Measurements from ENCODE around the gene UAP1L1. TPM values are rescaled to one million over a fixed set of nuclear protein-coding genes. Genes with fewer than 3 reads are reported as not detected.
A peak's percentile ranks its signal among the peaks of the same experiment; 100 is the strongest.

Gene UAP1L1
- total and polyA plus RNA-seq, 4 donors, result 0.35 to 2.3 (median 1.7) TPM

DNA sequence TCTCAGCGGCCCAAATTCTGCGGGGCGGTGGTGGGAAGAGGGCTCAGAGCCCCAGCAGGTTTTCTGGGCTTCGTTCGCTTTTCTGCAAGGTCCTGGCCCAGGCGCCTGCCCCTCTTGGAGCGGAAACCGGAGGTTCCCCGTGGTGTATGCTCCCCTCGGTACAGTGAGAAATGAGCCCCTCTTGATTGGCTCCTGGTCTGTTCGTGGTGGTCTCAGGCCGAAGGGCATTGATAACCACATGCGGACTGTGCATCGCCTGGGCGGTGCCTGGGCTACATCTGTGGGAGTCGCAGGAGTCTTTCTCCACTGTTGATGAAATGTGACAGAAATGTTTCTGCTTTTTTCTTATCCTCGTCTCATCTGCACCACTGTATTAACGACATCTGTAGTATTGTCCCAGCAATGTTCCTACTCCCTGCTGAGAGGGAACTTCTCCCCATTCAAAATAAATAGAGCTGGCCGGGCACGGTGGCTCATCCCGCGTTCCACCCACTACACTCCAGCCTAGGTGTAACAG is 10.2 kb downstream of the UAP1L1 start:
- Histone ChIP-seq H3K9ac (ENCODE audit: low read depth in 1 of 2, low read length in 2 of 2) (peak overlapping the region in 1 of 2 donors; percentile 26), H3K36me3 (ENCODE audit: control insufficient read depth in 4 of 4, insufficient read depth in 3 of 4, low read depth in 1 of 4, low read length in 3 of 4) (peaks cover 0 to 15% (median 4%) of the 10 kb centered on the region in 4 donors), H3K9me3 (ENCODE audit: control insufficient read depth in 4 of 4, low read length in 3 of 4) (no peaks in the 10 kb centered on the region), H3K4me3 (ENCODE audit: low read depth in 1 of 3, low read length in 3 of 3) (peak overlapping the region; percentile 27 to 83 (median 51)), H3K4me1 (ENCODE audit: control insufficient read depth in 4 of 4, insufficient read depth in 4 of 4, low read length in 3 of 4) (peaks cover 5 to 20% (median 11%) of the 10 kb centered on the region in 4 donors), H3K27me3 (ENCODE audit: control insufficient read depth in 4 of 4, insufficient read depth in 4 of 4, low read length in 3 of 4) (no peaks in the 10 kb centered on the region), H3K27ac (ENCODE audit: low read depth in 1 of 2, low read length in 2 of 2) (peak overlapping the region; percentile 74 to 79)
- TF ChIP-seq TAF1 (conservative IDR thresholded peaks at IDR 0.05) (no peak), NR2F2 (IDR thresholded peaks at IDR 0.05) (no peak), RAD21 (IDR thresholded peaks at IDR 0.05) (no peak), FOXA1 (IDR thresholded peaks at IDR 0.05) (no peak), FOXA2 (IDR thresholded peaks at IDR 0.05) (no peak), JUND (IDR thresholded peaks at IDR 0.05) (no peak), RXRA (IDR thresholded peaks at IDR 0.05) (no peak), HNF4A (conservative IDR thresholded peaks at IDR 0.05) (no peak), YY1 (IDR thresholded peaks at IDR 0.05) (no peak), SP1 (IDR thresholded peaks at IDR 0.05) (no peak), HNF4G (IDR thresholded peaks at IDR 0.05) (no peak)
- TF ChIP-seq, protein P1, sequence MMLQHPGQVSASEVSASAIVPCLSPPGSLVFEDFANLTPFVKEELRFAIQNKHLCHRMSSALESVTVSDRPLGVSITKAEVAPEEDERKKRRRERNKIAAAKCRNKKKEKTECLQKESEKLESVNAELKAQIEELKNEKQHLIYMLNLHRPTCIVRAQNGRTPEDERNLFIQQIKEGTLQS (IDR thresholded peaks at IDR 0.05), result no peak
- TF ChIP-seq, protein P2, sequence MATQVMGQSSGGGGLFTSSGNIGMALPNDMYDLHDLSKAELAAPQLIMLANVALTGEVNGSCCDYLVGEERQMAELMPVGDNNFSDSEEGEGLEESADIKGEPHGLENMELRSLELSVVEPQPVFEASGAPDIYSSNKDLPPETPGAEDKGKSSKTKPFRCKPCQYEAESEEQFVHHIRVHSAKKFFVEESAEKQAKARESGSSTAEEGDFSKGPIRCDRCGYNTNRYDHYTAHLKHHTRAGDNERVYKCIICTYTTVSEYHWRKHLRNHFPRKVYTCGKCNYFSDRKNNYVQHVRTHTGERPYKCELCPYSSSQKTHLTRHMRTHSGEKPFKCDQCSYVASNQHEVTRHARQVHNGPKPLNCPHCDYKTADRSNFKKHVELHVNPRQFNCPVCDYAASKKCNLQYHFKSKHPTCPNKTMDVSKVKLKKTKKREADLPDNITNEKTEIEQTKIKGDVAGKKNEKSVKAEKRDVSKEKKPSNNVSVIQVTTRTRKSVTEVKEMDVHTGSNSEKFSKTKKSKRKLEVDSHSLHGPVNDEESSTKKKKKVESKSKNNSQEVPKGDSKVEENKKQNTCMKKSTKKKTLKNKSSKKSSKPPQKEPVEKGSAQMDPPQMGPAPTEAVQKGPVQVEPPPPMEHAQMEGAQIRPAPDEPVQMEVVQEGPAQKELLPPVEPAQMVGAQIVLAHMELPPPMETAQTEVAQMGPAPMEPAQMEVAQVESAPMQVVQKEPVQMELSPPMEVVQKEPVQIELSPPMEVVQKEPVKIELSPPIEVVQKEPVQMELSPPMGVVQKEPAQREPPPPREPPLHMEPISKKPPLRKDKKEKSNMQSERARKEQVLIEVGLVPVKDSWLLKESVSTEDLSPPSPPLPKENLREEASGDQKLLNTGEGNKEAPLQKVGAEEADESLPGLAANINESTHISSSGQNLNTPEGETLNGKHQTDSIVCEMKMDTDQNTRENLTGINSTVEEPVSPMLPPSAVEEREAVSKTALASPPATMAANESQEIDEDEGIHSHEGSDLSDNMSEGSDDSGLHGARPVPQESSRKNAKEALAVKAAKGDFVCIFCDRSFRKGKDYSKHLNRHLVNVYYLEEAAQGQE (IDR thresholded peaks at IDR 0.05), result no peak
- TF ChIP-seq, protein P3, sequence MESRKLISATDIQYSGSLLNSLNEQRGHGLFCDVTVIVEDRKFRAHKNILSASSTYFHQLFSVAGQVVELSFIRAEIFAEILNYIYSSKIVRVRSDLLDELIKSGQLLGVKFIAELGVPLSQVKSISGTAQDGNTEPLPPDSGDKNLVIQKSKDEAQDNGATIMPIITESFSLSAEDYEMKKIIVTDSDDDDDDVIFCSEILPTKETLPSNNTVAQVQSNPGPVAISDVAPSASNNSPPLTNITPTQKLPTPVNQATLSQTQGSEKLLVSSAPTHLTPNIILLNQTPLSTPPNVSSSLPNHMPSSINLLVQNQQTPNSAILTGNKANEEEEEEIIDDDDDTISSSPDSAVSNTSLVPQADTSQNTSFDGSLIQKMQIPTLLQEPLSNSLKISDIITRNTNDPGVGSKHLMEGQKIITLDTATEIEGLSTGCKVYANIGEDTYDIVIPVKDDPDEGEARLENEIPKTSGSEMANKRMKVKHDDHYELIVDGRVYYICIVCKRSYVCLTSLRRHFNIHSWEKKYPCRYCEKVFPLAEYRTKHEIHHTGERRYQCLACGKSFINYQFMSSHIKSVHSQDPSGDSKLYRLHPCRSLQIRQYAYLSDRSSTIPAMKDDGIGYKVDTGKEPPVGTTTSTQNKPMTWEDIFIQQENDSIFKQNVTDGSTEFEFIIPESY (IDR thresholded peaks at IDR 0.05), result no peak
- TF ChIP-seq, protein P4, sequence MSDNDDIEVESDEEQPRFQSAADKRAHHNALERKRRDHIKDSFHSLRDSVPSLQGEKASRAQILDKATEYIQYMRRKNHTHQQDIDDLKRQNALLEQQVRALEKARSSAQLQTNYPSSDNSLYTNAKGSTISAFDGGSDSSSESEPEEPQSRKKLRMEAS (IDR thresholded peaks at IDR 0.05), result no peak
- TF ChIP-seq, protein P5, sequence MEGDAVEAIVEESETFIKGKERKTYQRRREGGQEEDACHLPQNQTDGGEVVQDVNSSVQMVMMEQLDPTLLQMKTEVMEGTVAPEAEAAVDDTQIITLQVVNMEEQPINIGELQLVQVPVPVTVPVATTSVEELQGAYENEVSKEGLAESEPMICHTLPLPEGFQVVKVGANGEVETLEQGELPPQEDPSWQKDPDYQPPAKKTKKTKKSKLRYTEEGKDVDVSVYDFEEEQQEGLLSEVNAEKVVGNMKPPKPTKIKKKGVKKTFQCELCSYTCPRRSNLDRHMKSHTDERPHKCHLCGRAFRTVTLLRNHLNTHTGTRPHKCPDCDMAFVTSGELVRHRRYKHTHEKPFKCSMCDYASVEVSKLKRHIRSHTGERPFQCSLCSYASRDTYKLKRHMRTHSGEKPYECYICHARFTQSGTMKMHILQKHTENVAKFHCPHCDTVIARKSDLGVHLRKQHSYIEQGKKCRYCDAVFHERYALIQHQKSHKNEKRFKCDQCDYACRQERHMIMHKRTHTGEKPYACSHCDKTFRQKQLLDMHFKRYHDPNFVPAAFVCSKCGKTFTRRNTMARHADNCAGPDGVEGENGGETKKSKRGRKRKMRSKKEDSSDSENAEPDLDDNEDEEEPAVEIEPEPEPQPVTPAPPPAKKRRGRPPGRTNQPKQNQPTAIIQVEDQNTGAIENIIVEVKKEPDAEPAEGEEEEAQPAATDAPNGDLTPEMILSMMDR (IDR thresholded peaks at IDR 0.05; ENCODE audit: low read depth, low read length, missing input control), result no peak
- WGBS, result 18% methylated on average over 22 of the region's 22 CpGs
- no peak for DNase-seq (ENCODE audit: low spot score)

DNA sequence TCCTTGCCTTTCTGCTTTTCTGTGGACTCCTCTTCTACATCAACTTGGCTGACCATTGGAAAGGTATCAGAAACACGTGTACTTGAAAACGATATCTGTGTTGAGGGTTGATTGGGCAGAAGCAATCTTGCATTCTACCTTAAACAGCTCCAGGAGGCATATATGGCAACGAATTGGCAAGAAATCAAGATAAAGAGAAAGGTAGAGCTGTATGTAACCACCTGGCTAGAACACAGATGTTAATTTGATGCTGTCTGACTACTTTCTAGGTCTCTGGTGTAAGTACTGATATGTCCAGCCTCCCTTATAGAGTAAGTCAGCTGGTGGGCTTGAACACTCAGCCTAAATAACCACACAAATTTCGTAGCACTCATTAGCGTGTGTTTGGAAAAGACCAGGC is 10.8 kb downstream of the UAP1L1 start:
- Histone ChIP-seq H3K4me3 (ENCODE audit: low read depth in 1 of 3, low read length in 3 of 3) (no peak overlapping the region), H3K36me3 (ENCODE audit: control insufficient read depth in 4 of 4, insufficient read depth in 3 of 4, low read depth in 1 of 4, low read length in 3 of 4) (peaks cover 0 to 18% (median 6%) of the 10 kb centered on the region in 4 donors)
- 89% methylated on average over 5 of the region's 5 CpGs for WGBS
- TF ChIP-seq SP1 (IDR thresholded peaks at IDR 0.05) (no peak), FOXA1 (IDR thresholded peaks at IDR 0.05) (no peak), JUND (IDR thresholded peaks at IDR 0.05) (no peak), TAF1 (conservative IDR thresholded peaks at IDR 0.05) (no peak), GABPA (IDR thresholded peaks at IDR 0.05 in 1 of 2, conservative IDR thresholded peaks at IDR 0.05 in 1 of 2) (no peak), EGR1 (IDR thresholded peaks at IDR 0.05; ENCODE audit: low read depth in 2 of 2) (no peak), NR2F2 (IDR thresholded peaks at IDR 0.05) (no peak), YY1 (IDR thresholded peaks at IDR 0.05) (no peak), HNF4G (IDR thresholded peaks at IDR 0.05) (no peak)
- TF ChIP-seq, protein P3 (IDR thresholded peaks at IDR 0.05), result no peak
- TF ChIP-seq, protein P5 (IDR thresholded peaks at IDR 0.05; ENCODE audit: low read depth, low read length, missing input control), result no peak

More for the DNA sequence above, 10.8 kb downstream of the UAP1L1 start:
- Histone ChIP-seq H3K27ac (ENCODE audit: low read depth in 1 of 2, low read length in 2 of 2) (no peak overlapping the region), H3K4me1 (ENCODE audit: control insufficient read depth in 4 of 4, insufficient read depth in 4 of 4, low read length in 3 of 4) (peaks cover 5 to 20% (median 11%) of the 10 kb centered on the region in 4 donors), H3K9ac (ENCODE audit: low read depth in 1 of 2, low read length in 2 of 2) (no peak overlapping the region), H3K9me3 (ENCODE audit: control insufficient read depth in 4 of 4, low read length in 3 of 4) (no peaks in the 10 kb centered on the region), H3K27me3 (ENCODE audit: control insufficient read depth in 4 of 4, insufficient read depth in 4 of 4, low read length in 3 of 4) (no peaks in the 10 kb centered on the region)
- no peak for DNase-seq (ENCODE audit: low spot score)

All from liver (tissue), 9 donors.